Testis (tissue), 3 donors: Measurements from ENCODE around the gene SNPH. TPM values are rescaled to one million over a fixed set of nuclear protein-coding genes. Genes with fewer than 3 reads are reported as not detected.

Source experiments
- DNase-seq: peaks from one replicate; pipeline ENCODE4 v3.0.0-alpha.2; 2019
- H3K27ac ChIP-seq, 2 donors: fragments of 200-600 bp; sonication (generic); one replicate each; pipeline ENCODE4 v1.5.1; 2019
- H3K27me3 ChIP-seq: fragments of 200-600 bp; sonication (generic); one replicate; pipeline ENCODE4 v1.5.1; 2019
- H3K36me3 ChIP-seq: fragments of 200-600 bp; sonication (generic); one replicate; pipeline ENCODE4 v1.5.1; 2017; ENCODE audit warnings: low read depth; ENCODE audit errors: missing control alignments
- H3K4me1 ChIP-seq: fragments of 200-600 bp; sonication (generic); one replicate; pipeline ENCODE4 v1.5.1; 2019
- H3K4me3 ChIP-seq, 2 donors: fragments of 200-600 bp; sonication (generic); one replicate each; pipeline ENCODE4 v1.5.1; 2017 to 2019
- H3K9me3 ChIP-seq: fragments of 200-600 bp; sonication (generic); one replicate; pipeline ENCODE4 v1.5.1; 2017
- POLR2A ChIP-seq: fragments of 450-650 bp; IDR thresholded peaks from one replicate; pipeline ENCODE4 v1.6.1; 2017; ENCODE audit warnings: antibody characterized with exemption, mild to moderate bottlenecking, moderate library complexity
- WGBS, 2 donors: methylation state at CpG; one replicate each; pipeline ENCODE4 v1.1.5; 2018; 5-methylcytosine and 5-hydroxymethylcytosine counted together
- intact Hi-C: fragments of 100-400 bp; cut with DNase I; formaldehyde crosslinking; loops from one replicate; pipeline ENCODE4 v1.15.1; 2023; ENCODE audit warnings: low total_unique reads
- polyA plus RNA-seq: library from polyadenylated mRNA; stranded (reverse); fragments of 350-450 nt; fragmentation: Illumina TruSeq; extraction: RNeasy Lipid Tissue Mini Kit (QIAGEN cat#74804); gene quantifications from one replicate; pipeline ENCODE4 v1.2.3, GENCODE V29; 2014; ENCODE audit warnings: low read depth, low replicate concordance; ENCODE audit not compliant: insufficient read depth
- total RNA-seq, 2 donors: library from RNA; depleted of rRNA; stranded (reverse); fragments of >200 nt; gene quantifications; one replicate each; pipeline ENCODE4 v1.2.3, GENCODE V29; 2016
- TF ChIP-seq, protein P1 (sequence below), 3 experiments: fragments of 450-650 bp in 2 of 3; fragments of 200-600 bp in 1 of 3; sonication (generic) in 1 of 3; IDR thresholded peaks; one replicate each; pipeline ENCODE4 v1.5.1; 2016 to 2019; ENCODE audit warnings: antibody characterized with exemption in 3 of 3, mild to moderate bottlenecking in 2 of 3, moderate library complexity in 1 of 3

Gene SNPH
- total and polyA plus RNA-seq, 3 donors from 2014 or later = 4.2 to 10.4 (median 9.0) TPM

GRCh38 chr20:1335961-1336698 is 70.0 kb downstream of the SNPH start:
- intact Hi-C loops = no loop called here
- no peaks in the 10 kb centered on the region for H3K9me3 ChIP-seq

DNA sequence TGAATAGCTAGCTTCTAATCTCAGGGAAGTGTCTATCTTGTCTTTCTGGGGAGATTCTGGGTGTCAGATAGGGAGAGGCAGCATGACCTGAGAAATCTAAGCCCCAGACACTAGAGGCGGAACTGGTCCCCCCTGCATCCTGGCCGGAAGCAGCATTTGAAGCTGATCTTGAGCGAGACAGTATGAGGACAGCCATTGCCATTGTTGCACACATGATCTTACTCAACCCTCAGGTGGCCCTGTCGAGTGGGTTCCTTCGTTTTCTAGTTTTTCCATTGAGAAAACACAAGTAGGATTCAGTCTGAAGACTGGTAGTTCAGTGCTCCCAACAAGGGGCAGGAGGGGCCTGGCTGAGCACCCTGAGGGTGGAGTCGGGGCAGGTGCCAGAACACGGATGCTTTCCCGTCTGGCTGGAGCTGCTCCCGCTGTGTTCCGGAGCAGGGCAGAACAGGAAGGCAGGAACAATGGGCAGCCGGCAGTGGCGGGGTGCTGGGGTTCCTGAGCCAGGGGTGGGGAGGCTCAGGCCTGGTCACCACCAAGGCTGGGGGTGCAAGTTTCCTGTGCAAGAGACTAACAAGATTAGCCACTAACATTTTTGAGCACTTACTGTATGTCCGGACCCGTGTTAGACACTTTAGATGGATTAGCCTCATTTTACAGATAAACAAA is 70.7 kb downstream of the SNPH start:
- Histone ChIP-seq H3K27me3 (no peaks in the 10 kb centered on the region), H3K36me3 (no peaks in the 10 kb centered on the region), H3K9me3 (no peaks in the 10 kb centered on the region), H3K4me1 (peaks cover 5% of the 10 kb centered on the region), H3K4me3 (no peak overlapping the region), H3K27ac (peak overlapping the region in 1 of 2 donors; percentile 2)
- WGBS, 2 donors = 46 to 68% methylated on average over 9 to 14 of the region's 14 CpGs
- TF ChIP-seq POLR2A = no peak
- TF ChIP-seq, protein P1, sequence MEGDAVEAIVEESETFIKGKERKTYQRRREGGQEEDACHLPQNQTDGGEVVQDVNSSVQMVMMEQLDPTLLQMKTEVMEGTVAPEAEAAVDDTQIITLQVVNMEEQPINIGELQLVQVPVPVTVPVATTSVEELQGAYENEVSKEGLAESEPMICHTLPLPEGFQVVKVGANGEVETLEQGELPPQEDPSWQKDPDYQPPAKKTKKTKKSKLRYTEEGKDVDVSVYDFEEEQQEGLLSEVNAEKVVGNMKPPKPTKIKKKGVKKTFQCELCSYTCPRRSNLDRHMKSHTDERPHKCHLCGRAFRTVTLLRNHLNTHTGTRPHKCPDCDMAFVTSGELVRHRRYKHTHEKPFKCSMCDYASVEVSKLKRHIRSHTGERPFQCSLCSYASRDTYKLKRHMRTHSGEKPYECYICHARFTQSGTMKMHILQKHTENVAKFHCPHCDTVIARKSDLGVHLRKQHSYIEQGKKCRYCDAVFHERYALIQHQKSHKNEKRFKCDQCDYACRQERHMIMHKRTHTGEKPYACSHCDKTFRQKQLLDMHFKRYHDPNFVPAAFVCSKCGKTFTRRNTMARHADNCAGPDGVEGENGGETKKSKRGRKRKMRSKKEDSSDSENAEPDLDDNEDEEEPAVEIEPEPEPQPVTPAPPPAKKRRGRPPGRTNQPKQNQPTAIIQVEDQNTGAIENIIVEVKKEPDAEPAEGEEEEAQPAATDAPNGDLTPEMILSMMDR (IDR thresholded peaks at IDR 0.05) = no peak
- intact Hi-C loops = no loop called here
- DNase-seq = no peak

More at GRCh38 chr20:1335961-1336698, 70.0 kb downstream of the SNPH start:
- peaks cover 5% of the 10 kb centered on the region for H3K4me1 ChIP-seq
- no peaks in the 10 kb centered on the region for H3K36me3 ChIP-seq
- peak overlapping the region in 1 of 2 donors; percentile 2 for H3K27ac ChIP-seq
- H3K27me3 ChIP-seq = no peaks in the 10 kb centered on the region
- DNase-seq = no peak
- H3K4me3 ChIP-seq = no peak overlapping the region
- TF ChIP-seq POLR2A = no peak
- TF ChIP-seq, protein P1 (IDR thresholded peaks at IDR 0.05) = no peak
- 74 to 81% methylated on average over 5 to 6 of the region's 6 CpGs for WGBS, 2 donors

GRCh38 chr20:1337441-1337840 is 71.3 kb downstream of the SNPH start:
- intact Hi-C loops = no loop called here
- H3K27me3 ChIP-seq = no peaks in the 10 kb centered on the region
- no peak overlapping the region for H3K4me3 ChIP-seq
- no peak for DNase-seq
- no peaks in the 10 kb centered on the region for H3K36me3 ChIP-seq
- H3K4me1 ChIP-seq = peaks cover 5% of the 10 kb centered on the region
- H3K27ac ChIP-seq = no peak overlapping the region
- WGBS, 2 donors = 60 to 70% methylated on average over 5 of the region's 5 CpGs
- no peaks in the 10 kb centered on the region for H3K9me3 ChIP-seq
- TF ChIP-seq POLR2A = no peak
- TF ChIP-seq, protein P1 (IDR thresholded peaks at IDR 0.05) = no peak

DNA sequence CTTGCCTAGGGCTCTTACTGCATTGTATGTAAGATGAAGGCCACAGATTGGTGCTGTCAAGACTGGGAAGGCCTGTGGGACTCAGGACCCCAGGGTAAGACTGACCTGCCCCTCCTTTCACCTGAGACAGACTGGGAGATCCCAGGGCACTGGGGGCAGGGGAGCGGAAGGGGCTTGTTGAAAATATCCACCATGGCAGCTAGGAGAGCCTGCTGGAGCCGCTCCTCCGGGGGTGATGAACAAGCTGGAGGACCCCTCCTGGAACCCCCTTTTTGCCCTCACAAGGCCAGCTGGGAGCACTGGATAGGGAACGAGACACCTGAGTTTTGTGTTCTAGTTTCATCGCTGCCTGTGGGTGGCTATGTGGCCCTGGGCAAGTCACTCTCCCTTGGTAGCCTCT is 72.0 kb downstream of the SNPH start:
- Histone ChIP-seq H3K36me3 (no peaks in the 10 kb centered on the region), H3K27ac (no peak overlapping the region), H3K9me3 (no peaks in the 10 kb centered on the region), H3K27me3 (no peaks in the 10 kb centered on the region), H3K4me1 (peaks cover 5% of the 10 kb centered on the region), H3K4me3 (no peak overlapping the region)
- intact Hi-C loops = no loop called here
- TF ChIP-seq POLR2A = no peak
- TF ChIP-seq, protein P1 (IDR thresholded peaks at IDR 0.05) = no peak
- 97 to 98% methylated on average over 5 of the region's 5 CpGs for WGBS, 2 donors
- DNase-seq = no peak
